ENCODE measurements around the gene PTEN.
"Not testable (repeated sequence)": the region's sequence is repeated elsewhere in the genome, so short reads cannot be mapped to it uniquely, and the experiment has no call there.

The PTEN gene

GRCh38 chr10:87873656-87874055 lies 10.2 kb downstream of the PTEN start:
- DNase-seq: no peak

DNA sequence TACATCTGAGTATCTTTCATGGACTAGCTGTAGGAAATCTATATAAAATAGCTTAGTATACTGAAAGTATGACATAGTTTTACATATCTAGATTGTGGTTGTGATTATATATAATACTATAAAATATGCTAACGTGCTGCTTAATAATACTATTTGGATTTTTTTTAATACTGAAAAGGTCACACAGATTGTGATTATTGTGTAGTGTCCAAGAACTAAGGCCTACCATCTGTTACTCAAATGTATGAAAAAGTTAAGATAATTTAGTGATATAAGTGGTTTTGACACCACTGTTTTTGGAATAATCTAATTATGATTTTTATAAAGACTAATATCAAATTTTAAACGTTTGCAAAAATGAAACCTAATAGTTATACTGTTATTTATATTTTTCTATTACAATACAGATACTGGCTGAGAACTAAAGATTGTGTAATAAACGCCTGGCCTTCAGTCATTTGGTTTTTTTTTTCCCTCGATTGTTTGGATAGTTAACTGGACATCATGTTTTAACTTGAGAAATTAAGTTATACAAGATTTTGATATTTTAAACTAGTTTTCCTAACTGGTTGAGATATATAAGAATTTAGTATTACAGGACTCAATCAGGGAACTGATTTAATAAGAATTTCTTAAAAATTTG lies 12.6 kb downstream of the PTEN start:
- no peak for DNase-seq

DNA sequence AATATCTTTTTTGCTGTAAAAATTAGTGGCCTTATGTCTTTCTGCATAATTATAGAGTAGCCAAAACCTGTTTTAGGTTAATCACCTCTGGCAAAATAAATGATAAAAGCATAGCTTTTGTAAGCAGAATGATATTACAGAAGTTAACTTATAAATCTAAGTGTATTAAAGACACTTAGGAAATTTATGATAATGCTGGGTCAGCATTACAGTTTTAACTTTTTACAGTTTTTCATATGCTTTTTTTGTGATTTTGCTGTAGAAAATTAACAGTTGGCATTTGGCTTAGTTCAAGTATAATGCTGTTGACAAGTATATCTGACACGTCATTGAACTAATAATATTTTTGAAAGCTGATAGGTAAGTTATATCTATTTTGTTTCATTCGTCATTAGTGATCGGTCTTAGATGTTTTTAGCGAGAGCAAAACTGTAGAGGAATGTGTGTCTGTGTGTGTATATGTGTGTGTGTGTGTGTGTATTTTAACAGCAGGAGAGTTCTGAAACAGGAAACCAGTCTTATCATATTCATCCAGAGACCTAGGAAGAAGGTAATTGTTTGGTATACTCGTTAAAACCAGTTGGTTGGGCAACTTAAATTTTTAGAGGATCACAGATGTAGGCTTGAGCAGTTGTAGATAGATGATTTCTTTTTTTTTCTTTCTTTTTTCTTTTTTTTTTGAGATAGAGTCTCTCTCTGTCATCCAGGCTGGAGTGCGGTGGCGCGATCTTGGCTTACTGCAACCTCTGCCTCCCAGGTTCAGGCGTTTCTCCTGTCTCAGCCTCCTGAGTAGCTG lies 15.4 kb downstream of the PTEN start:
- no peak for DNase-seq

DNA sequence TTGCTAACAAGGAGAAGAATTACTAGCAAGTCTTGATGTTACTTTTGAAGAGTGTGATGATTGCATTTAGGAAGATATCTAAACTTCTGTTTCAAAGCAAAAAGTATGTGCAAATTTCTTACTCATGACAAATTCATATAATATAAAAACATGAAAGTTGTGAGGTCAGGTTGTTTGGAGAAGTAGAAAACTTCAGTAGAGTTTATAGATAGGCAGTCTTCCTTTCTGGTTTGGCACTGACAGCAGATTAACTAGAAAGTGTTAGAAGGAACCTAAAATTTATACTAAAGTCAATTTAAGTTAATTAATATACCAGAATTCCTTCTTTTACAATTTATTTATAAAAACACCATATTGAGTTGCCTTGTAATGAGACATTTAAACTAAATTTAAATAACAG lies 16.9 kb downstream of the PTEN start:
- no peak for DNase-seq

DNA sequence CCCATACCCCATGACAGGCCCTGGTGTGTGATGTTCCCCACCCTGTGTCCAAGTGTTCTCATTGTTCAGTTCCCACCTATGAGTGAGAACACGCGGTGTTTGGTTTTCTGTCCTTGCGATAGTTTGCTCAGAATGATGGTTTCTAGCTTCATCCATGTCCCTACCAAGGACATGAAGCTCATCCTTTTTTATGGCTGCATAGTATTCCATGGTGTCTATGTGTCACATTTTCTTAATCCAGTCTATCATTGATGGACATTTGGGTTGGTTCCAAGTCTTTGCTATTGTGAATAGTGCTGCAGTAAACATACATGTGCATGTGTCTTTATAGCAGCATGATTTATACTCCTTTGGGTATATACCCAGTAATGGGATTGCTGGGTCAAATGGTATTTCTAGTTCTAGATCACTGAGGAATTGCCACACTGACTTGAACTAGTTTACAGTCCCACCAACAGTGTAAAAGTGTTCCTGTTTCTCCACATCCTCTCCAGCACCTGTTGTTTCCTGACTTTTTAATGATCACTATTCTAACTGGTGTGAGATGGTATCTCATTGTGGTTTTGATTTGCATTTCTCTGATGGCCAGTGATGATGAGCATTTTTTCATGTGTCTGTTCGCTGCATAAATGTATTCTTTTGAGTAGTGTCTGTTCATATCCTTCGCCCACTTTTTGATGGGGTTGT lies 18.1 kb downstream of the PTEN start:
- DNase-seq: not testable (repeated sequence)

GRCh38 chr10:87882555-87883294 lies 19.3 kb downstream of the PTEN start:
- no peak for DNase-seq

DNA sequence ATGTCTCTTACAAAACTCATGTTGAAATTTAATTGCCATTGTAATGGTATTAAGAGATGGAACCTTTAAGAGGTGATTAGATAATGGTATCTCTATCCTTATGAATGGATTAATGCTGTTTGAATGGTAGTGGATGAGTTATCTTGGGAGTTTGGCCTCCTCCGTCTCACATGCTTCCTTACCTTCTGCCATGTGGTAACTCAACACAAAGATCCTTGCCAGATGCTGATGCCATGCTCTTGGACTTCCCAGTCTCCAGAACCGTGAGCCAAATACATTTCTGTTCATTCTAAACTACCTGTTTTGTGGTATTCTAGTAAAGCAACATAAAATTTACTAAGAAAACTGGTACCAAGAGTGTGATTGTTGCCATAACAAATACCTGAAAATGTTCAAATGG lies 23.2 kb downstream of the PTEN start:
- DNase-seq: no peak

- no peak for DNase-seq
Observed at GRCh38 chr10:87887146-87887545, 23.7 kb downstream of the PTEN start.

- no peak for DNase-seq
Observed at GRCh38 chr10:87887548-87888289, 24.3 kb downstream of the PTEN start.

- no peak for DNase-seq
Observed at GRCh38 chr10:87895430-87895829, 32.0 kb downstream of the PTEN start.

- no peak for DNase-seq
Observed at GRCh38 chr10:87896216-87896615, 32.8 kb downstream of the PTEN start.

DNA sequence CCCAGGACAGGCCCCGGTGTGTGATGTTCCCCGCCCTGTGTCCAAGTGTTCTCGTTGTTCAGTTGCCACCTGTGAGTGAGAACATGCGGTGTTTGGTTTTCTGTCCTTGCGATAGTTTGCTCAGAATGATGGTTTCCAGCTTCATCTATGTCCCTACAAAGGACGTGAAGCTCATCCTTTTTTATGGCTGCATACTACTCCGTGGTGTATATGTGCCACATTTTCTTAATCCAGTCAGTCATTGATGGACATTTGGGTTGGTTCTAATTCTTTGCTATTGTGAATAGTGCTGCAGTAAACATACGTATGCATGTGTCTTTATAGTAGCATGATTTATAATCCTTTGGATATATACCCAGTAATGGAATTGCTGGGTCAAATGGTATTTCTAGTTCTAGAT lies 34.5 kb downstream of the PTEN start:
- not testable (repeated sequence) for DNase-seq

GRCh38 chr10:87903396-87903795 lies 40.0 kb downstream of the PTEN start:
- not testable (repeated sequence) for DNase-seq

- no peak for DNase-seq
Observed at GRCh38 chr10:87913156-87913921, 49.9 kb downstream of the PTEN start.

DNA sequence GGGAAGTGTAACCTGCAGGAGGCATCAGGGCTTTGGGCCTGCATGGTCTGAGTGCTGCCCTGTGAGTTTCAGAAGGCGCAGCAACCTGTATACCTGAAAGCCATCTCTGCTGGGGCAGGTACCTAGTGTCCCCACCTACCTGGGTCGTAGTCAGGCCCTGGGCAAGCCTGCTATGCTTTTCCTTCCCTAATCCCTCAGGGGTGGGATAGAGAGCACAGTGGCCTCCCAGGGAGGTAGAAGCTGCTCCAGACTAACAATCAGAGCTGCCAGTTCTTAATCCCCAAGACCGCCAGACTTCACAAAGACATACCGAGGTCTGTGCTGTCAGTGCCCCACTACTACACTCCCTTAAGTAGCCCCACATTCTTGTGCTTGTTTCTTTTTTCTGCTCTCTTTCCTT lies 52.0 kb downstream of the PTEN start:
- no peak for DNase-seq

GRCh38 chr10:87915989-87916388 lies 52.6 kb downstream of the PTEN start:
- DNase-seq: no peak

GRCh38 chr10:87916515-87916914 lies 53.1 kb downstream of the PTEN start:
- no peak for DNase-seq

DNA sequence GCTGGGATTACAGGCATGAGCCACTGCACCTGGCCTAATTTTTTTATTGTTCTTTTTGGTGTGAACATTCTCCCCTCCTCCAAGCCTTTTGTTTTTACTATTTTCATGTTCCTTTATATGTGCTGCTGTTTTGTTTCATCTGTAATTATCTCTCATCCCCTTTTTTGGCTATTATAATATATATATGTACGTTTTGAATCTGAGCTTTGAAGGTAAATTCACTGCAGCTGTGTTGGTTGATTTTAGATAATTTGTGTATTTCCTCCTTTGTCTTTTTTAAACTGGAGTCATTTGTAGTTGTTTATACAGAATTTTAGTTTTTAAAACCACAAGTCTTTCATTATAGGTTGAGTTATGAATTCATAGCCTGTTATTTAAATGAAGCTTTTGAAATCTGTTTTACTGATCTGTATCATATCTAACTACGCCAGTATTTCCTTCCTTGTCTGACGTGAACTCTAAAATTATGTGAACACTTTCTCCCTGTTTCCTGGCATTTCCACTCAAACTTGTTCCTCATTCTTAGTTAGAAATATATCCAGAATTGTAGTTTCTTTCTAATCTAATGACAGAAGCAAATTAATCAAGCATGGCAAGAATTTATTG lies 54.9 kb downstream of the PTEN start:
- no peak for DNase-seq

GRCh38 chr10:87920538-87920937 lies 57.1 kb downstream of the PTEN start:
- DNase-seq: no peak

DNA sequence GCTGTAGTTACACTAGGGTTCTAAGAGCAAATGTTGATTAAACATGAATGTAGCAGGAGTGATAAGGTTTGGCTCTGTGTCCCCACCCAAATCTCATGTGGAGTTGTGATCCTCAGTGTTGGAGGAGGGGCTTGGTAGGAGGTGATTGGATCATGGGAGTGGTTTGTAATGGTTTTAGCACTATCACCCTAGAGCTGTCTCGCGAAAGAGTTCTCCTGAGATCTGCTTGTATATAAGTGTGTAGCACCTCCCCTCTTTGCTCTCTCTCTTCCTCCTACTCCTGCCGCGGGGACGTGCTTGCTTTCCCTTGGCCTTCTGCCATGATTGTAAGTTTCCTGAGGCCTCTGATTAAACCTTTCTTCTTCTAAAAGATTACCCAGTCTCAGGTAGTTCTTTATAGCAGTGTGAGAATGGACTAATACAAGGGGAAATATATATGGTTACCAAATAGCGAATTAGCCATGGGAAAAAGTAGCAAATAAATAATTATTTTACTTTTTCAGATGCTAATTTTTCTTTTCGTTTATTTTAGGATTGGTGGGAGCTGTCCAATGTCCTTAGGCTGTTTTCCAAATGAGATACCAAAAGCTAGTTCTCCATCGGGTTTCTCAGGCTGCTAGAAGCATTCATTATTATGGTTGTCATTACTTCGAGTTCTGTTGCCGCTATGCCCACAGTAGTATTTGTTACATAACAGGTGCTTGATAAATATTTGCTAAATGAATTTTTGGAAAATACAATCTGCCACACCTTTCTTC lies 58.7 kb downstream of the PTEN start:
- DNase-seq: no peak

DNA sequence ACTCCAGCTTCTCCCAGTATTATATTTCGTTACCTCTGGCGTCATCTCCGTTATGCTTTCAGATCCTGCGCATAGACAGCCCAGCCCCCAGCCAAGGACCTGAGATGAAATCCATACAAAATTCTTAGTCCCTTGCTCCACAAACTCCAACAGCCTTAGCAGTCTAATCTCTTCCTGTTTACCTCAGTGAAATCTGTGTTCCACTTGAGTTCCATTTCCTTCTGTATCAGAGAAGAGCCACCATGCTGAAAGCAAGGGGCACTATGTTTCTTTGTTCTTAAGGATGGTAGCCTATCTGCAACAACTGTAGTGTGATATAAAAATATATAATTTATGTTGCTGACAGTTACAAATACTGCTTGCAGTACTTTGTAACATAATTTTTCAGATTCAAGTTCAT lies 59.8 kb downstream of the PTEN start:
- DNase-seq: no peak
